Sigmoid colon (tissue), 7 donors: ENCODE results near the gene GAMT. TPM values are rescaled to one million over a fixed set of nuclear protein-coding genes. Genes with fewer than 3 reads are reported as not detected.

ENCODE experiments used
- DNase-seq: peaks from one replicate; pipeline ENCODE4 v3.0.0-alpha.2; 2019
- H3K27ac ChIP-seq, 4 donors: fragments of 200-600 bp; sonication (generic); one replicate each; pipeline ENCODE4 v1.5.1; 2016 to 2019; ENCODE audit warnings: mild to moderate bottlenecking in 1 of 4
- H3K27me3 ChIP-seq, 3 donors: fragments of 200-600 bp; sonication (generic); one replicate each; pipeline ENCODE4 v1.5.1; 2019; ENCODE audit warnings: mild to moderate bottlenecking in 1 of 3
- H3K36me3 ChIP-seq, 4 donors: fragments of 200-600 bp; sonication (generic); one replicate each; pipeline ENCODE4 v1.5.1; 2016 to 2019
- H3K4me1 ChIP-seq, 4 donors: fragments of 200-600 bp; sonication (generic); one replicate each; pipeline ENCODE4 v1.5.1; 2017 to 2019
- H3K4me3 ChIP-seq, 4 donors: fragments of 200-600 bp; sonication (generic); one replicate each; pipeline ENCODE4 v1.5.1; 2017 to 2019; ENCODE audit warnings: mild to moderate bottlenecking in 2 of 4, moderate library complexity in 1 of 4
- H3K9me3 ChIP-seq, 4 donors: fragments of 200-600 bp in 3 of 4; sonication (generic) in 3 of 4; one replicate each; pipeline versions ENCODE4 v1.5.1 to v1.6.1; 2013 to 2019
- CTCF ChIP-seq, 4 experiments: fragments of 450-650 bp in 3 of 4; fragments of 200-600 bp in 1 of 4; IDR thresholded peaks; one replicate each; pipeline ENCODE4 v1.5.1; 2016 to 2019; ENCODE audit warnings: antibody characterized with exemption in 4 of 4, mild to moderate bottlenecking in 3 of 4, moderate library complexity in 2 of 4
- EP300 ChIP-seq, 4 donors: sonication (generic); formaldehyde crosslinking; IDR thresholded peaks; one replicate each; pipeline ENCODE4 v1.6.1; 2017; ENCODE audit warnings: antibody characterized with exemption in 4 of 4
- POLR2A ChIP-seq, 2 donors: fragments of 450-650 bp; IDR thresholded peaks; one replicate each; pipeline ENCODE4 v1.6.1; 2016; ENCODE audit warnings: antibody characterized with exemption in 2 of 2, mild to moderate bottlenecking in 2 of 2, moderate library complexity in 2 of 2
- POLR2AphosphoS5 ChIP-seq, 4 donors: sonication (generic); formaldehyde crosslinking; IDR thresholded peaks; one replicate each; pipeline ENCODE4 v1.6.1; 2017; ENCODE audit warnings: antibody characterized with exemption in 4 of 4
- WGBS, 2 donors: extraction: QIAGEN DNeasy Blood & Tissue Kit; methylation state at CpG; one replicate each; pipeline ENCODE4 v1.1.7; 2013; 5-methylcytosine and 5-hydroxymethylcytosine counted together
- intact Hi-C: fragments of 100-400 bp; cut with DNase I; formaldehyde crosslinking; loops from one replicate; pipeline ENCODE4 v1.15.1; 2023
- polyA plus RNA-seq, 3 donors: library from polyadenylated mRNA; stranded (reverse); fragments of 200-250 nt; gene quantifications; one replicate each; pipeline ENCODE4 v1.2.3, GENCODE V29; 2013
- total RNA-seq, 4 donors: library from RNA; depleted of rRNA; stranded (reverse); fragments of >200 nt; gene quantifications; one replicate each; pipeline ENCODE4 v1.1.0, GENCODE V29; 2016
- donor health status: healthy with polysubstance abuse.
- donor health status: Bipolar disorder and iron deficiency.
- donor health status: healthy.

The GAMT gene
- total and polyA plus RNA-seq, 7 donors: 1.8 to 16.6 (median 7.8) TPM

GRCh38 chr19:1392407-1392806 lies 8.9 kb downstream of the GAMT start:
- WGBS, 2 donors: 96 to 97% methylated on average over 15 of the region's 15 CpGs
- no peak for DNase-seq
- Histone ChIP-seq H3K9me3 (no peaks in the 10 kb centered on the region), H3K4me3 (no peak overlapping the region), H3K4me1 (peaks cover 0 to 22% (median 12%) of the 10 kb centered on the region in 4 donors), H3K36me3 (peaks cover 20 to 71% (median 53%) of the 10 kb centered on the region in 4 donors), H3K27ac (no peak overlapping the region), H3K27me3 (no peaks in the 10 kb centered on the region)
- intact Hi-C loops: no loop called here
- TF ChIP-seq POLR2A (IDR thresholded peaks at IDR 0.05): no peak
- TF ChIP-seq CTCF (IDR thresholded peaks at IDR 0.05): no peak
- no peak for TF ChIP-seq POLR2AphosphoS5 (IDR thresholded peaks at IDR 0.05)
- TF ChIP-seq EP300 (IDR thresholded peaks at IDR 0.05): no peak

- Histone ChIP-seq H3K27ac (no peak overlapping the region), H3K4me3 (no peak overlapping the region), H3K4me1 (peaks cover 0 to 27% (median 18%) of the 10 kb centered on the region in 4 donors), H3K9me3 (no peaks in the 10 kb centered on the region), H3K36me3 (peaks cover 20 to 83% (median 53%) of the 10 kb centered on the region in 4 donors), H3K27me3 (no peaks in the 10 kb centered on the region)
- WGBS, 2 donors: 95 to 96% methylated on average over 42 of the region's 42 CpGs
- intact Hi-C loops: no loop called here
- DNase-seq: no peak
- no peak for TF ChIP-seq CTCF (IDR thresholded peaks at IDR 0.05)
- no peak for TF ChIP-seq EP300 (IDR thresholded peaks at IDR 0.05)
- no peak for TF ChIP-seq POLR2AphosphoS5 (IDR thresholded peaks at IDR 0.05)
- TF ChIP-seq POLR2A (IDR thresholded peaks at IDR 0.05): no peak
Measured at GRCh38 chr19:1390890-1391423, 10.4 kb downstream of the GAMT start.

GRCh38 chr19:1389033-1389940 lies 12.1 kb downstream of the GAMT start:
- Histone ChIP-seq H3K36me3 (peaks cover 20 to 80% (median 53%) of the 10 kb centered on the region in 4 donors), H3K4me3 (no peak overlapping the region), H3K27ac (no peak overlapping the region), H3K27me3 (no peaks in the 10 kb centered on the region), H3K9me3 (no peaks in the 10 kb centered on the region), H3K4me1 (peaks cover 0 to 34% (median 27%) of the 10 kb centered on the region in 4 donors)
- no peak for DNase-seq
- WGBS, 2 donors: 94 to 95% methylated on average over 39 of the region's 39 CpGs
- TF ChIP-seq POLR2A (IDR thresholded peaks at IDR 0.05) (no peak), CTCF (IDR thresholded peaks at IDR 0.05) (no peak), EP300 (IDR thresholded peaks at IDR 0.05) (no peak), POLR2AphosphoS5 (IDR thresholded peaks at IDR 0.05) (no peak)
- intact Hi-C loops: no loop called here

GRCh38 chr19:1388637-1389026 lies 12.7 kb downstream of the GAMT start:
- DNase-seq: no peak
- 95 to 96% methylated on average over 17 of the region's 17 CpGs for WGBS, 2 donors
- intact Hi-C loops: no loop called here

More at GRCh38 chr19:1388637-1389026, 12.7 kb downstream of the GAMT start:
- Histone ChIP-seq H3K36me3 (peaks cover 20 to 74% (median 48%) of the 10 kb centered on the region in 4 donors), H3K4me3 (no peak overlapping the region), H3K27ac (no peak overlapping the region), H3K4me1 (peaks cover 0 to 36% (median 28%) of the 10 kb centered on the region in 4 donors), H3K9me3 (no peaks in the 10 kb centered on the region), H3K27me3 (no peaks in the 10 kb centered on the region)
- TF ChIP-seq CTCF (IDR thresholded peaks at IDR 0.05) (no peak), EP300 (IDR thresholded peaks at IDR 0.05) (no peak), POLR2A (IDR thresholded peaks at IDR 0.05) (no peak), POLR2AphosphoS5 (IDR thresholded peaks at IDR 0.05) (no peak)
